ENCODE results near the gene ANKRD44. TPM values are rescaled to one million over a fixed set of nuclear protein-coding genes. Genes with fewer than 3 reads are reported as not detected.

The ANKRD44 gene
- total and polyA plus RNA-seq, 2 of the 8 experiments (the other 6 are each of a cell fraction or from before 2014, with no cell fraction given) = 1.2 to 1.3 TPM

DNA sequence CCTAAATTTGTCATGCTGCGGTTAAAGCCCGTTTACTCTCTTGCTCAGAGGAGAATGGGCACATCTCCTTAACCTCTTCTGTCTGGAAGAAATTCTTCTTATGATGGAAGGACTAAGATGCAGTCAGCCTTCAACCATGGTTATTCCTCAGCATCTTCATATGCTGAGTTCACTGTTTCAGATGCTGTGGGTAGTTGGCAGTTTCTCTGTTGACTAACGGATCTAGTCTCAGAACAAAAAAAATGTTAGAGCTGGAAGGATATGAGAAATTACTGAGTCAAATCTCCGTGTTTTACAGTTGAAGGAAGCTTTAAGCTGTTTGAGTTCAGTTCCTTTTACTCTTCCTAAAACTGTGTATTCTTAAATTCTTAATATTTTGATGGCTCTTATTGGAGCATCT, 340.5 kb downstream of the ANKRD44 start:
- H2BK15ac ChIP-seq (ENCODE audit: low read length) = no peak overlapping the region
- H2BK5ac ChIP-seq (ENCODE audit: low read depth, low read length) = no peak overlapping the region
- H3K79me2 ChIP-seq (ENCODE audit: control insufficient read depth in 1 of 2, insufficient read depth in 2 of 2, low read length in 2 of 2) = no peaks in the 10 kb centered on the region
- DNase-seq (ENCODE audit: low read depth in 1 of 2, low spot score in 2 of 2) = no peak
- FAIRE-seq = no peak
- H3K18ac ChIP-seq (ENCODE audit: extremely low read depth, low read length) = no peak overlapping the region
- no peaks in the 10 kb centered on the region; a peak in 1 of 7 replicates for H3K27me3 ChIP-seq (replicated peaks in 1 of 4; ENCODE audit: control insufficient read depth in 3 of 4, extremely low read depth in 1 of 4, insufficient read depth in 3 of 4, low read length in 3 of 4)
- H2BK20ac ChIP-seq (ENCODE audit: low read length) = no peak overlapping the region
- H3K56ac ChIP-seq (replicated peaks; ENCODE audit: insufficient read length, low read depth, low read length) = no peak overlapping the region
- H3K9ac ChIP-seq (replicated peaks in 1 of 4; ENCODE audit: extremely low read depth in 1 of 4, low read depth in 3 of 4, low read length in 3 of 4) = no peak overlapping the region
- H3K23me2 ChIP-seq (ENCODE audit: low read depth, low read length) = no peaks in the 10 kb centered on the region
- no peak overlapping the region for H4K91ac ChIP-seq (replicated peaks; ENCODE audit: insufficient read length, low read length)
- H2AK5ac ChIP-seq (ENCODE audit: low read depth, low read length) = no peak overlapping the region
- no peak overlapping the region for H4K5ac ChIP-seq (ENCODE audit: insufficient read length, low read depth, low read length)
- H2BK12ac ChIP-seq (ENCODE audit: low read depth, low read length) = no peak overlapping the region
- H3K27ac ChIP-seq (ENCODE audit: low read depth, low read length) = no peak overlapping the region
- no peaks in the 10 kb centered on the region; a peak in 1 of 8 replicates for H3K36me3 ChIP-seq (ENCODE audit: control insufficient read depth in 2 of 4, insufficient read depth in 4 of 4, low read length in 3 of 4)
- ChIA-PET CTCF (ENCODE audit: partially characterized antibody) (interaction anchor here (1.6 kb wide), 1 partner anchor 14 kb away, joined by 3 read pairs; no protein-coding TSS in a partner anchor), POLR2A (ENCODE audit: partially characterized antibody) (no interaction called here)
- no peak overlapping the region for H3K23ac ChIP-seq (ENCODE audit: insufficient read length)
- H4K8ac ChIP-seq (ENCODE audit: extremely low read depth, insufficient read depth, low read length) = no peak overlapping the region
- 93% methylated on average over 4 of the region's 4 CpGs; no CpG with 5 or more reads in 1 of the 2 experiments for WGBS, 2 experiments (ENCODE audit: extremely low coverage in 1 of 2, insufficient coverage in 1 of 2, insufficient read length in 1 of 2, insufficient replicate concordance in 2 of 2, low coverage in 1 of 2, low lambda C conversion rate in 2 of 2, missing lambda C conversion rate in 1 of 2)
- H4K20me1 ChIP-seq (replicated peaks in 1 of 2; ENCODE audit: control insufficient read depth in 1 of 2, insufficient read depth in 2 of 2, low read length in 2 of 2) = no peaks in the 10 kb centered on the region
- no peak overlapping the region for H3K4me2 ChIP-seq (ENCODE audit: insufficient read depth in 1 of 2, low read depth in 2 of 2, low read length in 2 of 2)
- H2BK120ac ChIP-seq (replicated peaks; ENCODE audit: low read depth, low read length) = no peak overlapping the region
- no peak for TF ChIP-seq HDAC6 (IDR thresholded peaks at IDR 0.05; ENCODE audit: low read depth, low read length)
- TF ChIP-seq SP4 (IDR thresholded peaks at IDR 0.05; ENCODE audit: low read length) = no peak
- no peak for TF ChIP-seq SIX5 (IDR thresholded peaks at IDR 0.05; ENCODE audit: low read depth, low read length)
- no peak for TF ChIP-seq TEAD4 (IDR thresholded peaks at IDR 0.05; ENCODE audit: low read depth, low read length)
- no peak for TF ChIP-seq JUN (IDR thresholded peaks at IDR 0.05; ENCODE audit: low read depth, low read length)
- no peak for TF ChIP-seq CBX5 (IDR thresholded peaks at IDR 0.05; ENCODE audit: low read depth, low read length)
- no peak for TF ChIP-seq CEBPB (IDR thresholded peaks at IDR 0.05; ENCODE audit: low read depth, low read length)
- TF ChIP-seq SIN3A (conservative IDR thresholded peaks at IDR 0.05 in 1 of 2, IDR thresholded peaks at IDR 0.05 in 1 of 2; ENCODE audit: low read depth in 1 of 2, low read length in 2 of 2) = no peak
- no peak for TF ChIP-seq NRF1 (IDR thresholded peaks at IDR 0.05; ENCODE audit: low read depth, low read length)
- no peak for TF ChIP-seq KDM1A (IDR thresholded peaks at IDR 0.05; ENCODE audit: borderline replicate concordance, low read length)
- TF ChIP-seq ATF3 (IDR thresholded peaks at IDR 0.05; ENCODE audit: insufficient read depth, low read depth, low read length) = no peak
- TF ChIP-seq GABPA (IDR thresholded peaks at IDR 0.05; ENCODE audit: borderline replicate concordance, insufficient read depth, low read length) = no peak
- no peak overlapping the region for H2AFZ ChIP-seq (ENCODE audit: low read length)
- H3K4ac ChIP-seq (replicated peaks; ENCODE audit: insufficient read length, low read depth, low read length) = no peak overlapping the region
- H3K4me1 ChIP-seq (replicated peaks in 1 of 4; ENCODE audit: control insufficient read depth in 3 of 4, insufficient read depth in 4 of 4, low read length in 3 of 4) = peaks cover 0 to 15% (median 8%) of the 10 kb centered on the region in 4 experiments; a peak in 4 of 7 replicates
- no peak overlapping the region for H3K14ac ChIP-seq (ENCODE audit: insufficient read length)
- no peak overlapping the region for H3K4me3 ChIP-seq (ENCODE audit: extremely low read depth in 1 of 4, insufficient read depth in 2 of 4, low read depth in 3 of 4, low read length in 4 of 4)
- no peaks in the 10 kb centered on the region for H3K79me1 ChIP-seq (ENCODE audit: low read depth, low read length)
- peaks cover 5 to 13% of the 10 kb centered on the region in 2 experiments for H3K9me3 ChIP-seq (ENCODE audit: insufficient read depth in 2 of 2, low read depth in 1 of 2, low read length in 1 of 2)

Measured in H1 (cell line).